ENCODE results near the gene SMYD3. TPM values are rescaled to one million over a fixed set of nuclear protein-coding genes. Genes with fewer than 3 reads are reported as not detected.

Gene SMYD3
- total and polyA plus RNA-seq, 10 of the 15 experiments (the other 5 are each of a cell fraction or from before 2014, with no cell fraction given): 18.3 to 54.0 (median 24.8) TPM

DNA sequence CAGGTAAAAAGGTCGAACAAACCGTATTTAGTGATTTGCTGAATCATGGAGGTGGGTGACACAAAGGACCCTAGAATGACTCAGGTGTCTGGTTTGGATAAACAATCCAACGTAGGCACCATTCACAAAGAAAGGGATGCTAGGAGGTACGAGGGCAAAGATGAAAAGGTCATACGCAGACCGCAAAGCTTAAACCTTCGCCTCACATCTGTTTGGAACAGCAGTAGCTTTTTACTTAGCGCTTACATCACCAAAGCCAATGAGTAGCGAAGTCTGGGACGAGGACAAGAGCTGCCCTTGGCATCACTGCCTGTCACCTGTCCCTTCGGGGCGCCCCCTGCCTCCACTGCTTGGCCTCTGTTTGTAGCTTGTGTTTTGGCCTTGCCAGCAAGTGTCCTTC is 350.2 kb downstream of the SMYD3 start:
- no TSS peak for BruUV-seq (replicated peaks)
- ChIA-PET CTCF (interaction anchor here (1.2 to 1.4 kb wide), 2 partner anchors 12 to 54 kb away, joined by 3 read pairs; no protein-coding TSS in a partner anchor), POLR2A (no interaction called here), RAD21 (ENCODE audit: unreplicated experiment) (no interaction called here), SMC1A (ENCODE audit: uncharacterized antibody, unreplicated experiment) (interaction anchor here (0.5 to 1.9 kb wide), 3 partner anchors 11 to 633 kb away, joined by 3 to 4 read pairs (median 3); no protein-coding TSS in a partner anchor)
- DNase-seq (ENCODE audit: low read depth, low spot score) (no peak), ATAC-seq (no peak), FAIRE-seq (no peak)
- no peak overlapping the region for H3K4me3 ChIP-seq
- WGBS (ENCODE audit: insufficient coverage, insufficient replicate concordance, low lambda C conversion rate, missing lambda C conversion rate): 97% methylated on average over 12 of the region's 12 CpGs
- H4K20me1 ChIP-seq (ENCODE audit: control insufficient read depth, insufficient read depth): no peaks in the 10 kb centered on the region
- H3K27ac ChIP-seq (ENCODE audit: control insufficient read depth, insufficient read depth): no peak overlapping the region
- no peaks in the 10 kb centered on the region for H3K79me2 ChIP-seq (ENCODE audit: control insufficient read depth, insufficient read depth, low read length)
- H2AFZ ChIP-seq (ENCODE audit: control insufficient read depth, low read depth, low read length): no peak overlapping the region
- in situ Hi-C loops (cut with MboI) (no loop called here), intact Hi-C loops (cut with micrococcal nuclease; ENCODE audit: unreplicated experiment) (no loop called here)
- no peak overlapping the region for H3K9ac ChIP-seq (ENCODE audit: control insufficient read depth, insufficient read depth, low read length)
- no peaks in the 10 kb centered on the region for H3K9me3 ChIP-seq (replicated peaks; ENCODE audit: control insufficient read depth, insufficient read depth, low read length)
- H3K27me3 ChIP-seq (replicated peaks in 1 of 2; ENCODE audit: control insufficient read depth in 2 of 2, insufficient read depth in 2 of 2, low read length in 1 of 2): no peaks in the 10 kb centered on the region
- TF ChIP-seq SP1 (IDR thresholded peaks at IDR 0.05; ENCODE audit: low read depth, low read length) (no peak), GABPA (IDR thresholded peaks at IDR 0.05; ENCODE audit: low read depth) (no peak), FOS (IDR thresholded peaks at IDR 0.05; ENCODE audit: borderline replicate concordance, extremely low read depth, insufficient read length) (no peak), SIX5 (IDR thresholded peaks at IDR 0.05; ENCODE audit: low read depth, low read length, severe bottlenecking) (no peak), RB1 (IDR thresholded peaks at IDR 0.05; ENCODE audit: borderline replicate concordance) (no peak), RAD21 (IDR thresholded peaks at IDR 0.05; ENCODE audit: insufficient read depth, low read depth, low read length) (no peak), NFYB (IDR thresholded peaks at IDR 0.05; ENCODE audit: insufficient read depth, low read depth, low read length) (no peak), HCFC1 (IDR thresholded peaks at IDR 0.05; ENCODE audit: low read length) (no peak)
- TF ChIP-seq, protein P1, sequence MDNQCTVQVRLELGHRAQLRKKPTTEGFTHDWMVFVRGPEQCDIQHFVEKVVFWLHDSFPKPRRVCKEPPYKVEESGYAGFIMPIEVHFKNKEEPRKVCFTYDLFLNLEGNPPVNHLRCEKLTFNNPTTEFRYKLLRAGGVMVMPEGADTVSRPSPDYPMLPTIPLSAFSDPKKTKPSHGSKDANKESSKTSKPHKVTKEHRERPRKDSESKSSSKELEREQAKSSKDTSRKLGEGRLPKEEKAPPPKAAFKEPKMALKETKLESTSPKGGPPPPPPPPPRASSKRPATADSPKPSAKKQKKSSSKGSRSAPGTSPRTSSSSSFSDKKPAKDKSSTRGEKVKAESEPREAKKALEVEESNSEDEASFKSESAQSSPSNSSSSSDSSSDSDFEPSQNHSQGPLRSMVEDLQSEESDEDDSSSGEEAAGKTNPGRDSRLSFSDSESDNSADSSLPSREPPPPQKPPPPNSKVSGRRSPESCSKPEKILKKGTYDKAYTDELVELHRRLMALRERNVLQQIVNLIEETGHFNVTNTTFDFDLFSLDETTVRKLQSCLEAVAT (IDR thresholded peaks at IDR 0.05): no peak
- H3K4me2 ChIP-seq (ENCODE audit: control insufficient read depth, insufficient read depth): no peak overlapping the region
- no peaks in the 10 kb centered on the region for H3K4me1 ChIP-seq (ENCODE audit: control insufficient read depth, insufficient read depth, low read length)
- H3K36me3 ChIP-seq (ENCODE audit: control insufficient read depth in 2 of 2, insufficient read depth in 2 of 2, low read length in 1 of 2): no peaks in the 10 kb centered on the region
